Endodermal cell (in vitro differentiated cells): ENCODE measurements around the gene NOS3. TPM values are rescaled to one million over a fixed set of nuclear protein-coding genes. Genes with fewer than 3 reads are reported as not detected.

Experiments
- DNase-seq: peaks from one replicate; pipeline ENCODE4 v3.0.0-alpha.2; 2017
- H3K27ac ChIP-seq: 2 replicates; pipeline ENCODE4 v1.5.1; 2013; ENCODE audit warnings: mild to moderate bottlenecking, low read depth, low read length, moderate library complexity
- H3K27me3 ChIP-seq: 2 replicates; pipeline ENCODE4 v1.6.1; 2013; ENCODE audit warnings: mild to moderate bottlenecking, low read length, moderate library complexity; ENCODE audit not compliant: insufficient read depth, control insufficient read depth, poor library complexity, severe bottlenecking
- H3K36me3 ChIP-seq: 2 replicates; pipeline ENCODE4 v1.7.0; 2013; ENCODE audit warnings: mild to moderate bottlenecking, low read length, moderate library complexity; ENCODE audit not compliant: control insufficient read depth, insufficient read depth
- H3K4me1 ChIP-seq: one replicate; pipeline ENCODE4 v1.7.0; 2013; ENCODE audit warnings: low read length; ENCODE audit not compliant: control insufficient read depth, insufficient read depth
- H3K4me3 ChIP-seq: 2 replicates; pipeline ENCODE4 v1.5.1; 2013; ENCODE audit warnings: mild to moderate bottlenecking, low read length, moderate library complexity
- H3K9ac ChIP-seq: 2 replicates; pipeline ENCODE4 v1.6.1; 2013; ENCODE audit warnings: mild to moderate bottlenecking, low read length, moderate library complexity; ENCODE audit not compliant: poor library complexity, severe bottlenecking; ENCODE audit errors: extremely low read depth
- H3K9me3 ChIP-seq: 2 replicates; pipeline ENCODE4 v1.6.1; 2013; ENCODE audit warnings: mild to moderate bottlenecking, low read length, moderate library complexity; ENCODE audit not compliant: control insufficient read depth
- H3K27ac Mint-ChIP-seq: 2 replicates; pipeline ENCODE4 v1.8.0; 2020; ENCODE audit warnings: mixed read lengths
- H3K27me3 Mint-ChIP-seq: 2 replicates; pipeline ENCODE4 v1.8.0; 2021; ENCODE audit warnings: mild to moderate bottlenecking, mixed read lengths; ENCODE audit not compliant: insufficient read depth
- H3K36me3 Mint-ChIP-seq: 2 replicates; pipeline ENCODE4 v1.8.0; 2020; ENCODE audit warnings: low read depth, mixed read lengths
- H3K4me1 Mint-ChIP-seq: 2 replicates; pipeline ENCODE4 v1.8.0; 2020; ENCODE audit warnings: mixed read lengths
- H3K4me3 Mint-ChIP-seq: 2 replicates; pipeline ENCODE4 v1.8.0; 2020; ENCODE audit warnings: mild to moderate bottlenecking, moderate library complexity, mixed read lengths
- H3K9me3 Mint-ChIP-seq: 2 replicates; pipeline ENCODE4 v1.8.0; 2020; ENCODE audit warnings: mild to moderate bottlenecking, mixed read lengths
- WGBS, 2 experiments: methylation state at CpG; one replicate each; pipeline versions ENCODE4 v1.1.5 to v1.1.7; 2013; ENCODE audit warnings: missing lambda C conversion rate in 2 of 2, mixed read lengths in 1 of 2; ENCODE audit not compliant: insufficient coverage in 1 of 2, insufficient read length in 1 of 2; 5-methylcytosine and 5-hydroxymethylcytosine counted together
- total RNA-seq, 2 donors: library from RNA; stranded (reverse); fragmentation: NEBNext Ultra II Directional in 1 of 2; extraction: Animal tissue kit (Norgen Biotek cat#: 25700) in 1 of 2; gene quantifications; 2 replicates in 1 of 2; 3 replicates in 1 of 2; pipeline ENCODE4 v1.2.1, GENCODE V29; 2021
- TF ChIP-seq, protein P1 (sequence below): fragments of 200-600 bp; sonication (generic); conservative IDR thresholded peaks from 2 replicates; pipeline ENCODE4 v1.5.0; 2021; ENCODE audit warnings: antibody characterized with exemption, mild to moderate bottlenecking

Gene NOS3
- total RNA-seq, 2 donors from 2014 or later: 2.3 to 9.1 TPM

GRCh38 chr7:150957133-150958020, 33.4 kb upstream of the NOS3 start:
- H3K4me3 Mint-ChIP-seq: no peak overlapping the region
- Histone ChIP-seq H3K27me3 (no peaks in the 10 kb centered on the region), H3K9ac (no peak overlapping the region), H3K4me1 (no peaks in the 10 kb centered on the region), H3K27ac (no peak overlapping the region), H3K9me3 (no peaks in the 10 kb centered on the region), H3K36me3 (no peaks in the 10 kb centered on the region), H3K4me3 (no peak overlapping the region)
- no peak for DNase-seq
- H3K4me1 Mint-ChIP-seq: peaks cover 7% of the 10 kb centered on the region
- TF ChIP-seq, protein P1, sequence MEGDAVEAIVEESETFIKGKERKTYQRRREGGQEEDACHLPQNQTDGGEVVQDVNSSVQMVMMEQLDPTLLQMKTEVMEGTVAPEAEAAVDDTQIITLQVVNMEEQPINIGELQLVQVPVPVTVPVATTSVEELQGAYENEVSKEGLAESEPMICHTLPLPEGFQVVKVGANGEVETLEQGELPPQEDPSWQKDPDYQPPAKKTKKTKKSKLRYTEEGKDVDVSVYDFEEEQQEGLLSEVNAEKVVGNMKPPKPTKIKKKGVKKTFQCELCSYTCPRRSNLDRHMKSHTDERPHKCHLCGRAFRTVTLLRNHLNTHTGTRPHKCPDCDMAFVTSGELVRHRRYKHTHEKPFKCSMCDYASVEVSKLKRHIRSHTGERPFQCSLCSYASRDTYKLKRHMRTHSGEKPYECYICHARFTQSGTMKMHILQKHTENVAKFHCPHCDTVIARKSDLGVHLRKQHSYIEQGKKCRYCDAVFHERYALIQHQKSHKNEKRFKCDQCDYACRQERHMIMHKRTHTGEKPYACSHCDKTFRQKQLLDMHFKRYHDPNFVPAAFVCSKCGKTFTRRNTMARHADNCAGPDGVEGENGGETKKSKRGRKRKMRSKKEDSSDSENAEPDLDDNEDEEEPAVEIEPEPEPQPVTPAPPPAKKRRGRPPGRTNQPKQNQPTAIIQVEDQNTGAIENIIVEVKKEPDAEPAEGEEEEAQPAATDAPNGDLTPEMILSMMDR: peak; percentile 26
- H3K9me3 Mint-ChIP-seq: no peaks in the 10 kb centered on the region
- 92 to 98% methylated on average over 21 to 26 of the region's 26 CpGs for WGBS, 2 experiments
- peaks cover 45% of the 10 kb centered on the region for H3K27me3 Mint-ChIP-seq
- H3K27ac Mint-ChIP-seq: no peak overlapping the region
- H3K36me3 Mint-ChIP-seq: no peaks in the 10 kb centered on the region

GRCh38 chr7:150958062-150958552, 32.7 kb upstream of the NOS3 start:
- H3K36me3 ChIP-seq: no peaks in the 10 kb centered on the region
- Mint-ChIP-seq H3K27ac (no peak overlapping the region), H3K9me3 (no peaks in the 10 kb centered on the region), H3K27me3 (peaks cover 46% of the 10 kb centered on the region), H3K4me1 (peaks cover 7% of the 10 kb centered on the region), H3K4me3 (no peak overlapping the region), H3K36me3 (no peaks in the 10 kb centered on the region)
- TF ChIP-seq, protein P1: no peak
- WGBS, 2 experiments: 94 to 95% methylated on average over 31 to 74 of the region's 74 CpGs
- no peak overlapping the region for H3K27ac ChIP-seq
- H3K27me3 ChIP-seq: no peaks in the 10 kb centered on the region
- no peaks in the 10 kb centered on the region for H3K9me3 ChIP-seq
- DNase-seq: no peak
- no peak overlapping the region for H3K9ac ChIP-seq
- H3K4me1 ChIP-seq: no peaks in the 10 kb centered on the region
- no peak overlapping the region for H3K4me3 ChIP-seq

DNA sequence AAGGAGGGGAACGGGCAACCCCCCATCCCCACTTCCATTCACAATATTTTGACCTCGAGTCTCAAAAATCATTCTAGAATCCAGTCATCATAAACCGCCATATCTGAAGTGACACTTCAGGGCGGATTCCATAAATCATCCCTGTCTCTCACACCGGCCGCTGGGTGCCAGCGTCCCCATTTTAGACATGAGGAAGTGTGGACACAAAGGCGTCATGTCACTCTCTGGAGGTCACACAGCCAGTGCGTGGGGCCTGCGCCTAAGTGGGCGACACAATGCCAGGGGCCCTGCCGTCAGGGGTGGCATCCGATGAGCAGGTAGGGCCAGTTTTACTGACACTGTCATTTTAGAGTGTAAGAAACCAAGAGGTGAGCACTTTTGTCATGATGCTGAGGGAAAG, 32.2 kb upstream of the NOS3 start:
- Histone ChIP-seq H3K4me1 (no peaks in the 10 kb centered on the region), H3K9ac (no peak overlapping the region), H3K9me3 (no peaks in the 10 kb centered on the region), H3K36me3 (no peaks in the 10 kb centered on the region), H3K27me3 (no peaks in the 10 kb centered on the region), H3K4me3 (no peak overlapping the region), H3K27ac (no peak overlapping the region)
- peaks cover 46% of the 10 kb centered on the region for H3K27me3 Mint-ChIP-seq
- H3K27ac Mint-ChIP-seq: no peak overlapping the region
- H3K9me3 Mint-ChIP-seq: no peaks in the 10 kb centered on the region
- peaks cover 7% of the 10 kb centered on the region for H3K4me1 Mint-ChIP-seq
- no peak overlapping the region for H3K4me3 Mint-ChIP-seq
- TF ChIP-seq, protein P1: no peak
- 92 to 97% methylated on average over 11 to 13 of the region's 13 CpGs for WGBS, 2 experiments
- no peak for DNase-seq
- H3K36me3 Mint-ChIP-seq: no peaks in the 10 kb centered on the region
